ENCODE data around the gene SKI.

DNA sequence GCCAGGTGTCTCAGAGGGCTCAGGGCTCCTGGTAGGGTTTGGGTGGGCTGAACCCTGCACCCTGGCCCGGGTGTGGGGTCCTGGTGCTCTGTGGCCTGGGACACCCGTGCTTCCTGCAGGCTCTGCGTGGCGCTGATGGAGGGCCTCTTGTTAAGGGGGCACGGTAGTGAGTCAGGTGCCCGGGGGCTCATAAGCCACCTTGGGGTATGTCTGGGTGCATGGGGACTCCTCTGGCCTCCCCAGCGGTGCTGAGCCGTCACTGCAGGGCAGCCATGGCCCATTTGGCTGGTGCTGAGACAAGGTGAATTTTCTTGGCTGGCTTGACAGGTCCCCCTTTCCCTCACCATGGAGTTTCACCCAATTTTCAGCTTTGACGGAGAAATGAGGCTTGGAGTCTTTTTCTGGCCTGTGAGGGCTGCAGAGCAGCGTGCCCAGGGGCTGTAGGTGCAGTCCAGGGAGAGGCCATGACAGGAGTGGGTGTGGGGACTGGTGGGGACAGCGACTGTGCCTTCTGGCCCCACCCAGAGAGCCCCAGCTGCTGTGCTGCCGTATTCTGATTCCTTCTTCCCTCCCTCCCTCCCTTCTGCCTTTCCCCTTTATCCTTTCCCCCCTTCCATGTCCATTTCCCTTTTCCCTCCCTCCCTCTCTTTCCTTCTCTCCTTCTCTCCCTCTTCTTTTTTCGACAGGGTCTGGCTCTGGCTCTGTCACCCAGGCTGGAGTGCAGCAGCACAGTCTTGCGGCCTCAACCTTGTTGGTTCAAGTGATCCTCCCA, 40.4 kb downstream of the SKI start:
- TF ChIP-seq, protein P1, sequence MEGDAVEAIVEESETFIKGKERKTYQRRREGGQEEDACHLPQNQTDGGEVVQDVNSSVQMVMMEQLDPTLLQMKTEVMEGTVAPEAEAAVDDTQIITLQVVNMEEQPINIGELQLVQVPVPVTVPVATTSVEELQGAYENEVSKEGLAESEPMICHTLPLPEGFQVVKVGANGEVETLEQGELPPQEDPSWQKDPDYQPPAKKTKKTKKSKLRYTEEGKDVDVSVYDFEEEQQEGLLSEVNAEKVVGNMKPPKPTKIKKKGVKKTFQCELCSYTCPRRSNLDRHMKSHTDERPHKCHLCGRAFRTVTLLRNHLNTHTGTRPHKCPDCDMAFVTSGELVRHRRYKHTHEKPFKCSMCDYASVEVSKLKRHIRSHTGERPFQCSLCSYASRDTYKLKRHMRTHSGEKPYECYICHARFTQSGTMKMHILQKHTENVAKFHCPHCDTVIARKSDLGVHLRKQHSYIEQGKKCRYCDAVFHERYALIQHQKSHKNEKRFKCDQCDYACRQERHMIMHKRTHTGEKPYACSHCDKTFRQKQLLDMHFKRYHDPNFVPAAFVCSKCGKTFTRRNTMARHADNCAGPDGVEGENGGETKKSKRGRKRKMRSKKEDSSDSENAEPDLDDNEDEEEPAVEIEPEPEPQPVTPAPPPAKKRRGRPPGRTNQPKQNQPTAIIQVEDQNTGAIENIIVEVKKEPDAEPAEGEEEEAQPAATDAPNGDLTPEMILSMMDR (IDR thresholded peaks at IDR 0.05), result no peak
- TF ChIP-seq POLR2AphosphoS5 (IDR thresholded peaks at IDR 0.05) (no peak), POLR2A (IDR thresholded peaks at IDR 0.05) (no peak)
